ENCODE data around the gene MEGF8. TPM values are rescaled to one million over a fixed set of nuclear protein-coding genes. Genes with fewer than 3 reads are reported as not detected.

Gene MEGF8
- total and polyA plus RNA-seq, 2 of the 13 experiments (the other 11 are each of a cell fraction or from before 2014, with no cell fraction given): 4.0 to 8.8 TPM

GRCh38 chr19:42412661-42413076, 87.2 kb downstream of the MEGF8 start (continued):
- no peak for TF ChIP-seq AHDC1 (CRISPR knock-in tag; IDR thresholded peaks at IDR 0.05; ENCODE audit: borderline replicate concordance)
- TF ChIP-seq ATRX (CRISPR knock-in tag; IDR thresholded peaks at IDR 0.05; ENCODE audit: borderline replicate concordance): no peak
- TF ChIP-seq HINFP (CRISPR knock-in tag; IDR thresholded peaks at IDR 0.05; ENCODE audit: low read depth): no peak
- no peak for TF ChIP-seq ZNF446 (CRISPR knock-in tag; IDR thresholded peaks at IDR 0.05)
- no peak for TF ChIP-seq ISL2 (CRISPR knock-in tag; IDR thresholded peaks at IDR 0.05)
- TF ChIP-seq ZNF430 (CRISPR knock-in tag; IDR thresholded peaks at IDR 0.05): no peak
